Right cardiac atrium (tissue), 5 donors: ENCODE measurements around the gene PRR15. TPM values are rescaled to one million over a fixed set of nuclear protein-coding genes. Genes with fewer than 3 reads are reported as not detected.

Experiments used
- ATAC-seq, 2 donors: fragments of 200-7000 bp; cut with Tn5 transposase; one replicate each; pipeline versions ENCODE4 v1.8.0 to v1.9.1; 2020; ENCODE audit warnings: moderate library complexity in 2 of 2, mild to moderate bottlenecking in 1 of 2
- DNase-seq, 3 donors: peaks; one replicate each; pipeline ENCODE4 v3.0.0-alpha.2; 2020
- H3K27ac ChIP-seq: one replicate; pipeline ENCODE4 v1.5.1; 2013; ENCODE audit warnings: mild to moderate bottlenecking, low read length, control low read depth, moderate library complexity
- H3K27me3 ChIP-seq: one replicate; pipeline ENCODE4 v1.6.1; 2013; ENCODE audit not compliant: control insufficient read depth, insufficient read depth
- H3K4me1 ChIP-seq: one replicate; pipeline ENCODE4 v1.6.1; 2013; ENCODE audit warnings: low read length; ENCODE audit not compliant: control insufficient read depth, insufficient read depth
- H3K4me3 ChIP-seq: one replicate; pipeline ENCODE4 v1.5.1; 2013; ENCODE audit warnings: low read length, control low read depth
- H3K9me3 ChIP-seq: one replicate; pipeline ENCODE4 v1.6.1; 2013; ENCODE audit warnings: low read length; ENCODE audit not compliant: control insufficient read depth
- WGBS: extraction: QIAGEN DNeasy Blood & Tissue Kit; methylation state at CpG from one replicate; pipeline ENCODE4 v1.1.7; 2013; 5-methylcytosine and 5-hydroxymethylcytosine counted together
- intact Hi-C, 4 donors: fragments of 100-400 bp; cut with DNase I; formaldehyde crosslinking; loops; one replicate each; pipeline versions ENCODE4 v1.11.0 to v1.14.0; 2022 to 2023
- polyA plus RNA-seq: library from polyadenylated mRNA; stranded (reverse); fragments of 200-250 nt; gene quantifications from one replicate; pipeline ENCODE4 v1.2.3, GENCODE V29; 2013
- total RNA-seq, 4 donors: library from RNA; stranded (reverse); fragmentation: NEBNext Ultra II Directional; extraction: Animal tissue kit (Norgen Biotek cat#: 25700); gene quantifications; one replicate each; pipeline ENCODE4 v1.2.1, GENCODE V29; 2021
- donor health status: healthy with polysubstance abuse.
- donor health status: DM: no; HTN: yes; CAD: no.
- donor health status: DM: no; HTN: no; CAD: no.
- donor health status: DM: no; HTN: yes; CAD: no; lungs with severe emphysema.
- donor health status: DM: yes; HTN: yes; CAD: no.

The PRR15 gene
- total and polyA plus RNA-seq, 5 donors = 0.49 to 1.5 (median 0.68) TPM

DNA sequence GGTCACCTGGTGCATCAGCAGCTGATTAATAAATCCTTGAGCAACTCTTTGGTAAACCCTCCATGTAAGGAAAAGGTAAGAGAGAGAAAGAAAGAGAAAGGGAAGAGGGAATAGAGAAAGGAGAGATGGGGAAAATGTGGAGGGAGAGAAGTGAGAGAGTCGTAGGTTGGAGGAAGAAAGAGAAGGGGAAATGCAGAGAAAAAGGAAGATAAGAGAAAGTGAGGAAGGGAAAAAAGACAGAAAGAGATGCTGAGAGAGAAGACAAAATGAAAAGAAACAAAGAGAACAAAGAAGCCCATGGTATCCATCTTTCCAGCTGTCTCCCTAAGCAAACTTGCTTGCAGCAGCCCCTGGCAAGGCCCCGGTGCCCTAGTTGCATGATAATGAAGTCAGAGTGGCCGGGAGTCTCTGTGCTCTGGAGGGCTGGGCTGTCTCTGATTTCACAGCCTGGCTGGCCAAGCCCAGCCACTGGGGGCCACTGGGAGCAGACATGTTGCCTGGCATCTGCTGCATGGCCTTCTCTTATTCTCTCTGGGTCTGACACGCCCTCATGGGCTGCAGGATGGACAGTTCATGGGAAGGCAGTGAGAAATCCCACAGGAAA is 48.4 kb downstream of the PRR15 start:
- ATAC-seq = no peak
- Histone ChIP-seq H3K27me3 (no peaks in the 10 kb centered on the region), H3K27ac (no peak overlapping the region), H3K4me3 (no peak overlapping the region), H3K4me1 (no peaks in the 10 kb centered on the region), H3K9me3 (no peaks in the 10 kb centered on the region)
- 69% methylated on average over 4 of the region's 4 CpGs for WGBS
- intact Hi-C loops = no loop called here
- DNase-seq = no peak

DNA sequence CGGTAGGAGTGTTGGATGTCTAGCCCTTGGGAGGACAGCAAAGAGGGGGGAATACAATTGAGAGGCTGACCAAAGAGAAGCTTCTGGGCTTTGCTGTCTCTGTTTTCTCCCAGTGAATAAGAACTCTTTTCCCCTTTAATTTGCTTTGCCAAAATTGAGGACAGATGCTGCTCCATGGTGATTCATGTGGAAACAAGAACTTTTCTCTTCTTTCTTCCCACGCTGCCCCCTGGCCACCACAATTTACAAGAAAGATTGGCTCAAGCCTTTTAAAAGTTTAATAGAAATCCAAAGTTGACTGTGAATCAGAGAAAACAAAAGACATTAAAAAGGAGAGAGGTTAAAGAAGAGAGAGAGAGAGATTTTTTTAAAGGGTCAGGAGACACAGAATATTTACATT is 49.0 kb downstream of the PRR15 start:
- no peak for DNase-seq
- H3K4me1 ChIP-seq = no peaks in the 10 kb centered on the region
- no peak overlapping the region for H3K27ac ChIP-seq
- no peaks in the 10 kb centered on the region for H3K27me3 ChIP-seq
- H3K9me3 ChIP-seq = no peaks in the 10 kb centered on the region
- intact Hi-C loops = no loop called here
- no peak overlapping the region for H3K4me3 ChIP-seq
- ATAC-seq = no peak
- 78% methylated on average over 2 of the region's 2 CpGs for WGBS

DNA sequence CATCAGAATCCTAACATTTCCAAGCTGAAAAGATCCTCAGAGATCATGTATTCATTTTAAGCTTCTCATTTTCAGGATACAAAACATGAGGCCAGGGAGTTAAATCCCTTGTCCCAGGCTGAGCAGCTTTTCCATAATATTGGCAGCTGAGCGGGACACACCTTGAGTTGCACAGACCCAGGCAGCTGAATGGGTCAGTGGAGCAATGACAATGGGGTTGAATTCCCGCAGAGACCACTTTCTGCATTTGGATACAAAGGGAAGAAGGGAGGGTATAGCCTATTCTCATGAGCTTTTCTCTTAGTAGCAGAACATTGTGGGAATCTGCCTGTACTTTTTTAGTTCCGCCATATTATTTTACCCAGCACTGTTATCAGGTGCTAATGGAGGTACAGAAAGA is 49.5 kb downstream of the PRR15 start:
- Histone ChIP-seq H3K27me3 (no peaks in the 10 kb centered on the region), H3K4me3 (no peak overlapping the region), H3K27ac (no peak overlapping the region), H3K9me3 (no peaks in the 10 kb centered on the region), H3K4me1 (no peaks in the 10 kb centered on the region)
- no peak for DNase-seq
- WGBS = 97% methylated on average over 3 of the region's 3 CpGs
- intact Hi-C loops = no loop called here
- ATAC-seq = no peak

DNA sequence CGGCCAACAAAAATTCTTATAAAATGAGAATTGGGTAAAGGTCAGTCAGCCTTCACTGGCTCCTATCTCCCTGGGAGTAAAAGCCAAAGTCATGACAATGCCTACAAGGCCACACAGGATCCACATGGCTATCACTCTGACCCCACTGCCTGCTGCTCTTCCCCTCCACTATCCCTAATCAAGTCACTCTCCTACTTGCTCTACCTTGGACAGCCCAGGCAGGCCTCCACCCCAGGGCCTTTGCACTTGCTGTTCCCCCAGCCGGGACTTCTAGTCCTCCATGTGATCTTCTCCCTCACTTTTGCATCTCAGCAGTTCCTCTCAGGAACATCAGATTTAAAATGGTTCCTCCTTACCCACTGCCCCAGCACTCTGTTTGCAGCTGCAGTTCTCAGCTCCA is 50.6 kb downstream of the PRR15 start:
- H3K9me3 ChIP-seq = no peaks in the 10 kb centered on the region
- H3K27ac ChIP-seq = no peak overlapping the region
- H3K4me3 ChIP-seq = no peak overlapping the region
- DNase-seq (no peak), ATAC-seq (no peak)
- H3K27me3 ChIP-seq = no peaks in the 10 kb centered on the region
- intact Hi-C loops = no loop called here
- H3K4me1 ChIP-seq = no peaks in the 10 kb centered on the region
- 91% methylated on average over 2 of the region's 2 CpGs for WGBS

Other genes starting within 250 kb of the PRR15 start
- 1 to 10 TPM; 1.8 to 4.4 (median 2.6) TPM for gene WIPF3, start 242.7 kb downstream of the PRR15 start, total RNA-seq
- gene WIPF3, start 242.7 kb downstream of the PRR15 start, polyA plus RNA-seq = 2.8 TPM